ENCODE results near the gene PEX11B.

- TF ChIP-seq GATA2 (IDR thresholded peaks at IDR 0.05; ENCODE audit: low read depth, low read length) (no peak), GATA3 (IDR thresholded peaks at IDR 0.05; ENCODE audit: low read depth, low read length) (no peak)
Measured at GRCh38 chr1:145960468-145961108, 42.1 kb upstream of the PEX11B start.
